Osteocyte (in vitro differentiated cells): Measurements from ENCODE around the gene AAK1. TPM values are rescaled to one million over a fixed set of nuclear protein-coding genes. Genes with fewer than 3 reads are reported as not detected.

Source experiments
- DNase-seq: peaks from one replicate; pipeline ENCODE4 v3.0.0; 2021; ENCODE audit warnings: mixed read lengths; ENCODE audit not compliant: unreplicated experiment; ENCODE audit errors: extremely low spot score
- H3K27ac Mint-ChIP-seq: one replicate; pipeline ENCODE4 v1.8.0; 2021; ENCODE audit warnings: mild to moderate bottlenecking, mixed read lengths; ENCODE audit not compliant: unreplicated experiment
- H3K27me3 Mint-ChIP-seq: one replicate; pipeline ENCODE4 v1.8.0; 2021; ENCODE audit warnings: mixed read lengths; ENCODE audit not compliant: unreplicated experiment
- H3K36me3 Mint-ChIP-seq: one replicate; pipeline ENCODE4 v1.8.0; 2021; ENCODE audit warnings: mixed read lengths; ENCODE audit not compliant: unreplicated experiment
- H3K4me1 Mint-ChIP-seq: one replicate; pipeline ENCODE4 v1.8.0; 2021; ENCODE audit warnings: mixed read lengths; ENCODE audit not compliant: unreplicated experiment
- H3K4me3 Mint-ChIP-seq: one replicate; pipeline ENCODE4 v1.8.0; 2021; ENCODE audit warnings: mild to moderate bottlenecking, moderate library complexity, mixed read lengths; ENCODE audit not compliant: unreplicated experiment
- H3K9me3 Mint-ChIP-seq: one replicate; pipeline ENCODE4 v1.8.0; 2021; ENCODE audit warnings: mixed read lengths; ENCODE audit not compliant: unreplicated experiment
- CTCF ChIP-seq: fragments of 200-600 bp; sonication (generic); IDR thresholded peaks from 2 replicates; pipeline ENCODE4 v1.5.0; 2021; ENCODE audit warnings: antibody characterized with exemption, mild to moderate bottlenecking, moderate library complexity
- total RNA-seq: library from RNA; stranded (reverse); gene quantifications from 2 replicates; pipeline ENCODE4 v1.2.1, GENCODE V29; 2021

AAK1 gene
- total RNA-seq, 1 donor from 2014 or later, result 66.0 TPM

GRCh38 chr2:69639266-69639665 is 4.3 kb downstream of the AAK1 start:
- Mint-ChIP-seq H3K27ac (no peak overlapping the region), H3K36me3 (peaks cover 8% of the 10 kb centered on the region), H3K4me1 (peaks cover 39% of the 10 kb centered on the region), H3K9me3 (no peaks in the 10 kb centered on the region), H3K4me3 (no peak overlapping the region), H3K27me3 (no peaks in the 10 kb centered on the region)
- TF ChIP-seq CTCF, result no peak
- no peak for DNase-seq

- Mint-ChIP-seq H3K27me3 (no peaks in the 10 kb centered on the region), H3K9me3 (no peaks in the 10 kb centered on the region), H3K36me3 (peaks cover 8% of the 10 kb centered on the region), H3K27ac (no peak overlapping the region), H3K4me1 (peaks cover 39% of the 10 kb centered on the region), H3K4me3 (no peak overlapping the region)
- no peak for TF ChIP-seq CTCF
- no peak for DNase-seq
Measured at GRCh38 chr2:69638630-69639029, 4.9 kb downstream of the AAK1 start.

- peaks cover 39% of the 10 kb centered on the region for H3K4me1 Mint-ChIP-seq
- H3K27me3 Mint-ChIP-seq, result no peaks in the 10 kb centered on the region
- H3K27ac Mint-ChIP-seq, result no peak overlapping the region
- no peak for TF ChIP-seq CTCF
- no peak overlapping the region for H3K4me3 Mint-ChIP-seq
- peaks cover 8% of the 10 kb centered on the region for H3K36me3 Mint-ChIP-seq
- no peak for DNase-seq
- H3K9me3 Mint-ChIP-seq, result no peaks in the 10 kb centered on the region
Measured at GRCh38 chr2:69637923-69638322, 5.6 kb downstream of the AAK1 start.

- peaks cover 31% of the 10 kb centered on the region for H3K4me1 Mint-ChIP-seq
- no peak overlapping the region for H3K27ac Mint-ChIP-seq
- peaks cover 6% of the 10 kb centered on the region for H3K36me3 Mint-ChIP-seq
- H3K4me3 Mint-ChIP-seq, result no peak overlapping the region
- no peak for TF ChIP-seq CTCF
- H3K9me3 Mint-ChIP-seq, result no peaks in the 10 kb centered on the region
- H3K27me3 Mint-ChIP-seq, result no peaks in the 10 kb centered on the region
- DNase-seq, result no peak
Measured at GRCh38 chr2:69636395-69636794, 7.1 kb downstream of the AAK1 start.

GRCh38 chr2:69635432-69635831 is 8.1 kb downstream of the AAK1 start:
- H3K4me1 Mint-ChIP-seq, result peaks cover 27% of the 10 kb centered on the region
- no peaks in the 10 kb centered on the region for H3K9me3 Mint-ChIP-seq
- H3K4me3 Mint-ChIP-seq, result no peak overlapping the region
- DNase-seq, result no peak
- H3K27me3 Mint-ChIP-seq, result no peaks in the 10 kb centered on the region
- no peak for TF ChIP-seq CTCF
- no peak overlapping the region for H3K27ac Mint-ChIP-seq
- peaks cover 6% of the 10 kb centered on the region for H3K36me3 Mint-ChIP-seq
